Activated CD8-positive, alpha-beta memory T cell treated with anti-CD3 and anti-CD28 coated beads, Interleukin-2, amount 50 U/mL, for 4 hours (primary cell): Measurements from ENCODE around the gene SLC25A21.
"Not testable (repeated sequence)": the region's sequence is repeated elsewhere in the genome, so short reads cannot be mapped to it uniquely, and the experiment has no call there.

Experiments
- DNase-seq: peaks from one replicate; pipeline ENCODE4 v3.0.0-alpha.2; 2020

SLC25A21 gene

GRCh38 chr14:36747411-36748184 lies 424.8 kb downstream of the SLC25A21 start:
- DNase-seq = no peak

- DNase-seq = no peak
Measured at GRCh38 chr14:36746872-36747271, 425.5 kb downstream of the SLC25A21 start.

- no peak for DNase-seq
Measured at GRCh38 chr14:36741858-36742257, 430.5 kb downstream of the SLC25A21 start.

- no peak for DNase-seq
Measured at GRCh38 chr14:36738269-36738668, 434.1 kb downstream of the SLC25A21 start.

- DNase-seq = no peak
Measured at GRCh38 chr14:36726128-36726527, 446.3 kb downstream of the SLC25A21 start.

- DNase-seq = no peak
Measured at GRCh38 chr14:36724162-36724561, 448.2 kb downstream of the SLC25A21 start.

GRCh38 chr14:36723530-36723929 lies 448.9 kb downstream of the SLC25A21 start:
- DNase-seq = no peak

GRCh38 chr14:36721877-36722276 lies 450.5 kb downstream of the SLC25A21 start:
- DNase-seq = no peak

GRCh38 chr14:36720657-36721056 lies 451.7 kb downstream of the SLC25A21 start:
- DNase-seq = no peak

- DNase-seq = no peak
Measured at GRCh38 chr14:36719823-36720222, 452.6 kb downstream of the SLC25A21 start.

GRCh38 chr14:36718216-36718615 lies 454.2 kb downstream of the SLC25A21 start:
- no peak for DNase-seq

- DNase-seq = no peak
Measured at GRCh38 chr14:36717363-36717762, 455.0 kb downstream of the SLC25A21 start.

- DNase-seq = no peak
Measured at GRCh38 chr14:36716614-36717184, 455.7 kb downstream of the SLC25A21 start.

GRCh38 chr14:36713960-36714703 lies 458.3 kb downstream of the SLC25A21 start:
- DNase-seq = no peak

GRCh38 chr14:36707570-36707969 lies 464.8 kb downstream of the SLC25A21 start:
- DNase-seq = no peak

GRCh38 chr14:36702474-36702873 lies 469.9 kb downstream of the SLC25A21 start:
- no peak for DNase-seq

GRCh38 chr14:36701132-36701531 lies 471.3 kb downstream of the SLC25A21 start:
- DNase-seq = no peak

- no peak for DNase-seq
Measured at GRCh38 chr14:36700651-36701050, 471.8 kb downstream of the SLC25A21 start.

- not testable (repeated sequence) for DNase-seq
Measured at GRCh38 chr14:36699420-36699819, 473.0 kb downstream of the SLC25A21 start.

- DNase-seq = no peak
Measured at GRCh38 chr14:36690311-36691040, 481.9 kb downstream of the SLC25A21 start.

- no peak for DNase-seq
Measured at GRCh38 chr14:36684946-36685345, 487.5 kb downstream of the SLC25A21 start.

- DNase-seq = no peak
Measured at GRCh38 chr14:36683083-36683724, 489.2 kb downstream of the SLC25A21 start.

GRCh38 chr14:36682338-36682737 lies 490.1 kb downstream of the SLC25A21 start:
- DNase-seq = no peak
